Left lobe of liver (tissue), 2 donors: Measurements from ENCODE around the gene ERGIC1. TPM values are rescaled to one million over a fixed set of nuclear protein-coding genes. Genes with fewer than 3 reads are reported as not detected.
A peak's percentile ranks its signal among the peaks of the same experiment; 100 is the strongest.

Experiments used
- ATAC-seq: fragments of 200-7000 bp; cut with Tn5 transposase; one replicate; pipeline ENCODE4 v1.9.1; 2020; ENCODE audit warnings: mild to moderate bottlenecking, moderate library complexity
- DNase-seq: peaks from one replicate; pipeline ENCODE4 v3.0.0-alpha.2; 2020; ENCODE audit warnings: low spot score
- total RNA-seq: library from RNA; stranded (reverse); gene quantifications from one replicate; pipeline ENCODE4 v1.2.1, GENCODE V29; 2021
- donor health status: DM: no; HTN: no; CAD: no; lungs with moderate emphysema.
- donor health status: DM: no; HTN: yes; CAD: no.

The ERGIC1 gene
- total RNA-seq, 1 donor from 2014 or later = 158 TPM

DNA sequence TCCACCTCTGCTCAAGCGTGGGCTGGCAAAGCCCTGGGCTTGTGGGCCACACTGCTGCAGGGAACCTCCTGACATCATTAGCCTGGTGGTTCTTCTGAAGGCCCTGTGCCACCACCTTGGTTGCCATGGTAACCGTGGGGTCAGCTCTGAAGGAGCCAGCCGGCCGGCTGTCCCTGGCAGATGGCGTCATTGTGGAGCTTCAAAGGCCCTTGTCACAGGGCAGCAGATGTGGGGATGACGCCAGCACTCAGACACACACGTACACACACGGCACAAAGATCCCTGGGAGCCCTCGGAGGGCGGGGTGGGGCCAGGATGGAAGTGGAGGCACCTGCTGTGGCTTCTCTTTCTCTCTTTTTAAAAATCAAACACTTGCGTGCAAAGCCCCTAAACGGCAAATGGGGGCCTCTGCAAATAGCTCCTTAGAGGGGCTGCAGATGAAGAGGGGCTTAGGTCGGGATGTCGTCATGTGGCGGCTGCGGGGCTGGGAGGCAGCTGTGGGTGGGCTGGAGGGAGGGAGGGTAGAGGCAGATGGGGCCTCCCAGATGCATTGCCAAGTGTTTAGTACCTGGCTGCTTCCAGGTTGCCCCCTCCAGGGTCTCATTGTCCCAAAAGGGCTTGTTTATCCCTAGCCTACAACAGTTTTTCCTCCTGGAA, 105.7 kb downstream of the ERGIC1 start:
- no peak for DNase-seq
- ATAC-seq = no peak

DNA sequence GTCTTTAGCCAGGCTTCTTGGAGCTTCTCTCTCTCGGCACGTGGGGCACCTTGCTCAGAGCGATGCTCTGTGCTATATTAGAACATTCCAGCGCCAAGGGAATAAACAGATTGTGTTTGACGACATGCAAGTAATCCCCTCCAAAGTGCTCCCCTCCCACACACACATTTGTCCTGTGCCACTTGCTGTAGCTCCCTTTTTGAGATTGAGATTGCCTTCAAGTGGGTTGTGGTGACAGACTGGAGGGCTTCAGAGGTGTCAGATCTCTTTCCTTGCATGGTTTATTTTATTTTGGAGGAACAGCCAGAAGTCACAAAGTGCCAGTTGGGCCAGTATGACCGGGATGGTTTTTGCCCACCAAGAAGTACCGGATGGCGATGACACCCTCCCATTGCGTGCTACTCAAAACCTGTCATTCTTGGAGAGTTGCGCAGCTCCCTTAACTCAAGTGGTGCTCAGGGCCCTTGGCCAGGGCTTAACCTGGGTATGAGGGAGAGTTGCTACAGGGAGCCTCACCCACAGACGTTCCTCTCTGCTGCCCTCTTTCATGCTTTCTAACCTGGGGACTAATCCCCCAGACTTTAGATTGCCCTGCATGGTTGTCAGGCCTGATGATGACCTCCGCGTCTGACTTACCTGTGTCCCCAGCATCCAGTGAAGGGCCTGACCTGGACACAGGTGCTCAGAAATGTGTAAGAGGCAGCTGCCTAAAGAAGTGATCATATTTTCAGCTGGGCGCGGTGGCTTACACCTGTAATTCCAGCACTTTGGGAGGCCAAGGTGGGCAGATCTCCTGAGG, 106.4 kb downstream of the ERGIC1 start:
- ATAC-seq (no peak), DNase-seq (no peak)

DNA sequence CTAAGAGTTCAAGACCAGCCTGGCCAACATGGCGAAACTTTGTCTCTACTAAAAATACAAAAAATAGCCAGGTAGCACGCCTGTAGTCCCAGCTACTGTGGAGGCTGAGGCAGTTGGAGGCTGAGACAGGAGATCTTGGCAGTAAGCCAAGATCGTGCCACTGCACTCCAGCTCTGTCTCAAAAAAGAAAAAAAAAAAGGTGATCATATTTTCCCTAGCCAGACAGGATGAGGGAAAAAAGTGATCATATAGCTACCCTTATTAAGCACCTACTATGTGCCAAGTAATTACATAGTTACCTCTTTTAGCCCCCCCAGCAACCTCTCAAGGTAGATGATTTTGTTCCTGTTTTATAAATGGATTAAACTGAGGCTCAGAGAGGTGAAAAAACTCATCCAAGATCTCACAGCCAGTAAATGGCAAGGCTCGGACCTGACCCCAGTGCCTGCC, 107.0 kb downstream of the ERGIC1 start:
- ATAC-seq = no peak
- no peak for DNase-seq

DNA sequence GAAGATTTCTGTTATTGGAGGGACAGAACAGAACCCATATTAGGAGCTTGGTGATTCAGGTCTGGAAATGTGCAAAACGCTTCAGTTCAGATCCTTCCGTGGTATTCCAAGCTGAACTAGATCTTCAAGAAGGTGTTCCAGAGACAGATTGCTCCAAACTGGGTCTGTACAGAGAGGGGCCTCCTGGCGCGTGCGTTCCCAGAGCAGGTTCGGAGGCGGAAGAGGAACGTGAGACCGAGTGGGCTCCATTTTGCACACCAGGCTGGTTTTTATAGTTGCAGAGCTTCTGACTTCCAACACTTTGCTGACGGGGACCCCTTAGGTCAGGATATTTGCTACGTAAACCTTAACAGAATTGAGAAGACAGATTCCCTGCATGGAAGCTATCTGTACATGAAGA, 108.5 kb downstream of the ERGIC1 start:
- ATAC-seq = no peak
- DNase-seq = no peak

DNA sequence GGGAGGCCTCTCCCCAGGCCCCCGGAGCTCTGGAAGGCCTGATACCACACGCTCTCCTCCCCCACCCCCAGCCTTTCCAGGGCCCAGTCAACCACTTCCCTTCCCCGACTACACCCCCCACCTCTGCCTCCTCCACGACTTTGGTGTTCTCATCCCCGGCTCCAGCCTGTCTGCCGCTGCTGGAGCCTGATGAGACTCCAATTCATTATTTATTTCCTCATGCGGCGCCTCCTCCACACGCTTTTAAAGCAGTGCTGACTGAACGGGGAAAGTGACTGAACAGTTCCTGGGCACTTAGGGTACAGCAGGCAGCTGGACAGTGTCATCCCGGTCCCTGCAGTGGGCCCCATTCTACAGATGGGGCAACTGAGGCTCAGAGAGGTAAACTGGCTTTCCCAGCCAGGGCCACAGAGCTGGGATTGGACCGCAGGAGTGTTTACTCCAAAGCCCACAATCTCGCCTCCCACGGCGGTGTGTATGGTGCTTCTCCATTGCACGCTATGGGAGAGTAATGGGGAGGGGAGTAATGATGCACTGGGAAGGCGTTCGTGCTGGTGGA, 109.3 kb downstream of the ERGIC1 start:
- peak; percentile 55 for ATAC-seq
- no peak for DNase-seq

DNA sequence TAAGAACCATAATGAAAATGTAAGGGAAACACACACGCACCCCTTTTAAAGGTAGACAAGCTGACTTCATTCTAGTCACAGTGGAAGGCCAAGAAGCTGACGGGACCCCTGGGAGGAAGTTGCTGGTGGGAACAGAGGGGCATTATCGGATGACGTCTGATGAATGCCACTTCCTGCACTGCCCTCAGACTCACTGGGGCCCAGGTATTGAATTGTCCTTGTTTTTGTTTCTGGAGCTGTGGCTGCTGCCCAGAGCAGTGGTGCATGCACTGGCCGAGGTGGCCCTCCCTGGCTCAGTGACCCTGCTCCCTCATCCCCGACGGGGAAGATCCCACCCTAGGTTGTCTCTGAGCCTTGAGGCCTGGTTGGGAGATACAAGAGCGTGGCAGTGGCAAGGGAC, 109.9 kb downstream of the ERGIC1 start:
- ATAC-seq (no peak), DNase-seq (no peak)

DNA sequence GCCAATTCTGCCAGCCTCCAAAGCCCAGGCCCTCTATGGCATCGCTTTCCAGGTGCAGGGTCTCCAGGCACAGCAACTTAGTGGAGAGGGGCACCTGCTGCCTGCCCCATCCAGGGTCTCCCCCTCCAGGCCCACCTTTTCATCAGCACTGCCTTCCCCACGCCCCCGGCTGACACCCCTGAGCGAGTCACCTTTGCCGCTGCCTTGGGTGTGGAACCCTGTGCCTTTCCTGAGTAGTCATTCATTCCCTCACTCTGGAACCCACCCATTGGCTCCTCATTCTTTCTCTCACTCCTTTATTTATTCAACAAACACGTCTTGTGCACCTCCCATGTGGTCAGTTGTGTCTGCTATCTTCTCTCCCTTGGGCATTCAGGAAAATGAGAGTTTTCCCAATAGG, 110.7 kb downstream of the ERGIC1 start:
- DNase-seq (no peak), ATAC-seq (no peak)

DNA sequence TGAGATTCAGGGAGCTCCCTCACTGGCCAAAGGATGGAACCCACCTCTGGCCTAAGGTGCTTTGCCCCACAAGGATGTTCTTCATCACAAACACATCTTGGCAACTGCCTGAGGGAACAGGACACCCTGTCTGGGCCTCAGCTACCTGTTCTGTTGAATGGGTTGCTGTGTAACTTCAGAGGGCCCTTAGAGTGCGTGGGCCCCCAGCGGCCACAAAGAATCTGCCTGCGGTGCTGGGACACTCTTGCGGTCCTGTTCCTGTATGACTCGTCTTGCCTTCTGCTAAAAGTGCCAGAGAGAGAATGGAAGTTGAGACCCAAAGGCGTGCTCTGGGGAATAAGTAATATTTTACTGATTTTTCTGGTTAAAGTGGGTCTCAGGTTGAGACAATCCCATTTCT, 111.1 kb downstream of the ERGIC1 start:
- ATAC-seq (no peak), DNase-seq (no peak)

DNA sequence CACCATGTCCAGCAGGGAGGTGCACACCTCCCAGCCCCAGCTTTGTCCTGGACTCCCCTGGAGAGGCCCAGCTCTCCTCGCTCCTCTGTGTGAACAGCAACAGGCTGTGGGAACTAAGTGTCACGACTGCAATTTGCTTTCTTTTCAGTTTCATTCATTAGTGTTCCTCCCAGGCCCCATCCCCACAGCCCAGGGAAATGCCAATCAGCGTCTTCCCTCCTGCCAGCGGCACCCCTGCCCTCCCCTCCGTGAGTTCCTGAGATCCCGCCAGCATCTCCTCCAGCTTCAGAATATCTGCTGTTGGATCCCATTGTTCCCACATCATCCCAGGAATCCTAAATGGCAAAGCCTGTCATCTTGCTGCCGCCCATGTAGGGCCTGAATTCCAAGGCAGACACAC, 112.1 kb downstream of the ERGIC1 start:
- ATAC-seq (no peak), DNase-seq (no peak)

DNA sequence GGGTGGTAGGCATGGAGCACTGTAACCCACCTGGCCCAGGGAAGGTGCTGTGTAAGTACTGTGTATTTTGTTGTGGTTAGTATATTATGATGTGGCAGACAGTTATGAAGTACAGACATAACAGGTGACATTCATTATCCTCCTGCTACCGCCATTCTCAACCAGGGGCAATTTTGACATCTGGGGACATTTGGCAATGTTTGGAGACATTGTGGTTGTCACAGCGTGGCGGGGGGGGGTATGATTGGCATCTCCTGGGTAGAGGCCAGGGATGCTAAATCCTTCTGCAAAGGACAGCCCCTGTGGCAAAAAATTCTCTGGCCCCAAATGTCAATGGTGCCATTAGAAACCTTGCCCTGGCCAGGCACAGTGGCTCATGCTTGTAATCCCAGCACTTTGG, 115.4 kb downstream of the ERGIC1 start:
- ATAC-seq = no peak
- DNase-seq = no peak

DNA sequence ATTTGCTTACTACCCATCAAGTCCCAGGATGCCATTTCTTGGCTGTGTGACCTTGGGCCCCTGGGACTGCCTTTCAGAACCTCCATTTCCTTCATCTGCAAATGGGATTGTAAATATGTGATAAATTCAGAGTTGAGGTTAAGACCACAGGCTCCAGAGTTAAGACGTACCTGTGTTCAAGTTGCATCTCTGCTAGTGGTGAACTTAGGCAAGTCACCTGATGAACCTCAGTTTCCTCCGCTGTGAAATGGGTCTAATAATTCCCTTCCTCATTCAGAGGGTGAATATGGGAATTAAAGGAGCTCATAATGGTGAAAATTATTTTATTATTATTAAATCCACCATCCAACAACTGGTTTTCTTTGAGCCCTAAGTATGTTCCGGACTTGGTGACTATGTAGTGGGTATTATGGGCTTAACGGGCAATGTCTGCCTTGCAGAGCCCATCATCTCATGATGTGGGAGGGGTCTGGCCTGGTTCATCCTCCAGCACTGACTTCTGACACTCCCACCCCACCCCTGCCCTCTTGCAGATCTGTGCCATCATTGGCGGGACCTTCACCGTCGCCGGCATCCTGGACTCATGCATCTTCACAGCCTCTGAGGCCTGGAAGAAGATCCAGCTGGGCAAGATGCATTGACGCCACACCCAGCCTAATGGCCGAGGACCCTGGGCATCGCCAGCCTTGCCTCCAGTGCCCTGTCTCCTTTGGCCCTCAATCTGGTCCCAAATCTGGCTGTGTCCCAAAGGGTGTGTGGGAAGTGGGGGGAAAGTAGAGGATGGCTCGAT, 116.3 kb downstream of the ERGIC1 start:
- DNase-seq = no peak
- no peak for ATAC-seq

DNA sequence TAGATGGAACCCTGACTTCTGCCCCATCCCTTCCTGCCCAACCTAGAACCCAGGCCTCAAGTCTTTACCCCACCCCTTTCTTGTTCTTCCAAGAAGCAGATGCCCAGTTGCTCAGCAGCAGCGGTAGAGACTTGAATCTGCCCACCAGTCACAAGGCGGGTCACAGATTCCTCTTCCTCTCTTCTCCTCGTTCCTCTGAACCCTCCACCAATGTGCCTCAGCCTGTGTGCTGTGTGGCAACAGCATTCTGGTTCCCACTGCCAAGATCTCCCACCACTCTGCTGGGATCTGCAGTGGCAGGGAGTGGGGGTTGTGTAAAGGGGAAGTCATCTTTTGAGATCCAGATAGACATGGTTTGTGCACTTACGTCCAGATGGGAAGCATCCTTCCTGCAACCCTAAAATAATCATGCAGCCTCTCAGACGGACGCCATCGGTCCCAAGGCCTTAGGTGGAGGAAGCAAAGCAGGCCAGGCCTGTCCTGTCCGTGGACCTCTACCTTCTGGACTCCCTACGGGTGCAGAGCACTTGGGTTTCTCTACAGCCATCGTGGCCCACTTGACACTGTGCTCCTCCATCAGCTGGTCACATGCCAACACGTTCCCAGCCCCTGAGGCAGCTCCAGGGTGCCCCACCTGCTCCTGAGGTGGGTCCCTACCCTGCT, 117.5 kb downstream of the ERGIC1 start:
- DNase-seq = no peak
- ATAC-seq = peak; percentile 11

DNA sequence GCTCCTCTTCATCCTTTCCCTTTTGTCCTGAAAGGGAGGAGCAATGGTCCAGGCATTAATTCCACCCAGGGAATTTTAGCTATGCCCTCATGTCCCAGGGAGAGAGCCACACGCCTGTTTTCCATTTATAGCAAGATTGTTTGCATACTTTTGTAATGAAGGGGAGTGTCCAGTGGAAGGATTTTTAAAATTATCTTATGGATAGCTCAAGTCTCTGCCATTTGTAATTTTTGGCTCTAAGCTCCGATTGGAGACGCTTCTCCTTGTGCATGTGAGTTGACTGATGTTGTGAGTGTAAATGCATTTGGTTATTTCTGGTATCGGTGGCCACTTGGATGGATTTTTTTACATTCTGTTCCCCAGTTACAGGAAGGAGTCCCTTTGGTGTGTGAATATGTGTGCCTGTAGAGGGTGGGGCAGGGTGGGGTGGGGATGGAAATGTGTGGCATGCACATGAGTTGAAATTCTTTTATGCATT, 118.0 kb downstream of the ERGIC1 start:
- ATAC-seq (no peak), DNase-seq (no peak)

DNA sequence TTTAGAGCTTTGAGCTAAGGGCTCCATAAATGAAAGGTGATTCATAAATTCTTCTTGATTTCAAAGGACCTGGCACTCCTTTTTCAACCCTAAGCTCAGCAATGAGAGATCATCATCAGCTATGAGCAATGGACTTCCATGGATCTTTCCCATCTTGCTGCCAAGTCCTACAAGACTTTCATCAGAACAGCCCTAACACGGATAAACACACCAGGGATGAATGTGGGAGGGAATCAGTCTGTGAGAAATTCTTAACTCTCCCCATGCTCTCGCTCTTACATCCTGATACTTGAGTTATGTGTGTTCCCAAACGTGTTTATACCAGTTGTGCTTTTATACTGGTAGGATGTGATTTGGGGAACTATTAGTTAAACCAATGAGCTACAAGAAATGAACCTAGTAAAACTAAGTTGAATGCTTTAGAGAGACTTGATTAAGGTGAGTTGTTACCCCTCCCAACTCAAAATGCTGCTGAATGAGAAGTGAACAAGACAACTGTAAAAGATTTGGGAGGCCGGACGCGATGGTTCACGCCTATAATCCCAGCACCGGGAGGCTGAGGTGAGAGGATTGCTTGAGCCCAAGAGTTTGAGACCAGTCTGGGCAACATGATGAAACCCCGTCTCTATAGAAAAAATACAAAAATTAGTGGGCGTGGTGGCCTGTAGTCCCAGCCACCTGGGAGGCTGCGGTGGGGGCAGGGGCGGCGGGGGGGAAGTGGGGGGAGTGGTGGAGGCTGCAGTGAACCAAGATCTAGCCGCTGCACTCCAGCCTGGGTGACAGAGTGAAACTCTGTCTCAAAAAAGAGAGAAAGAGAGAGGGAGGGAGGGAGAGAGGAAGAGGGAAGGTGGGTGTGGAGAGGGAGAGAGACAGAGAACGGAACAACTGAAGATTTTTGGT, 120.0 kb downstream of the ERGIC1 start:
- DNase-seq (no peak), ATAC-seq (no peak)

DNA sequence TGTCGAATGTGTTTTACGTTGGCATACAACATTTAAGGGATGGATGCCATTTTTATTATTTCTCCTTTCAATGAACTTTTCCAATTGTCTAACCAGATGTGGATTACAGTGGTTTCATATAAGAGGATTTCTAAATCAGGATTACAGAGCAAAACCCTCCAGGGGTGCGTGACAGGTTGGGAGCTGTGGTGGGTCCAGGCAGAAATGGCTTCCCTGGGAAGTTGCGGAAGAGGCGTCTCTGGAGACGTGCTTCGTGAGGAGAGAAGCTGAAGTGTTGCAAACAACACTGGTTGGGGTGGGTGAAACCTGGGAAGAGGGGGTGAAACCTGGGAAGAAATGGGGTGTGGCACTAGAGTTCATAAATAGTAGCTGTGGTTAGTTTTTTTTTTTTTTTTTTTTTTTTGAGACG, 120.7 kb downstream of the ERGIC1 start:
- DNase-seq (no peak), ATAC-seq (no peak)

DNA sequence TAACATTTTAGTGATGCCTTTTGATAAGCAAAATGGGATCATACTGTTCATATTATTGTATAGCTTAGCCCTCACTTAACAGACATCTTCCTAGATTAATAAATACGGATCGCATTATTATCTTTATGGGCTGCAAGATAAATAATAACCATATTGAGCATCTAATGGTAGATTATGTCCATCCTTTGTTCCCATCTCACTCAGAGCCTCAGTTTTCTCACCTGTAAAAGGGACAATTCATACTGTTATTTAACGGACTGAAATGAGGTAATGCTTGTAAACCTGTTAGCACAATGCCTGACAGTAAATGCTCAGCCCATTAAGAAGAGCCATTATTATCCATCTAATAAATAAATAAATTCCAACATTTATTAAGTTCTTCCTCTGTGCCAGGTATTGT, 122.2 kb downstream of the ERGIC1 start:
- DNase-seq = no peak
- no peak for ATAC-seq

DNA sequence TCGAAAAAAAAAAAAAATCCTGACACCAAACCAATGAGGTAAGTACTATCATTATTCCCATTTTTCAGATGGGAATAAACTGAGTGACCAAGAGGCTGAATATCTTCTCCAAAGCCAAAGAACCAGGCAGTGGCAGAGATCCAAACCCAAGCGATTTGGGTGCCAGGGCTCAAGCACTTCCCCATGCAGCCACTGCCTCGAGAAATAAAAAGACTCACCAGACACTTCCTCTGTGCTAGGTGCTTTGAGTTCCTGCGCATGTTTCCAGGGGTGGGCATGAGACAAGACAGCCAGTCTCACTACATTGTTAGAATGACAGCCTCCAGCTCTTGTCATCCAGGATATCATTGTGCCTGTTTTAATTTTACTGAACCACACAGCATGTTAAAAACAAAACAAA, 122.9 kb downstream of the ERGIC1 start:
- DNase-seq = no peak

DNA sequence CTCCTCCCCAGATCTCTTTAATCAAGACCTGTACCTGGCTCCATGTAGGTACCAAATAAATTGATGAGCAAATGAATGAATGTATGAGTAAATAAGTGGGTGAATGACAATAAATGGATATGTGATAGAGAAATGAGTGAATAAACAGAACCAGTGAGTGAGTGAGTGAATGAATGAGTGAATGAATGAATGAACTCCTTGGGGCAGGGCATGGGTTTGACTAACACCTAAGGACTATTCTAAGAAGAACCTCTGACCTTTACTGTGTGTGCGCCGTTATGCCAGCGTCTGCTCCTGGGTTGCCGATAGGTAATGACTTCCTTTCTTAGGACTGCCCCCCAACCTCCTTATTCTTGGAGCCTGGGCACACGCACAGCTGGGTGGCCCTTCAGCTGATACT, 123.4 kb downstream of the ERGIC1 start:
- DNase-seq (no peak), ATAC-seq (no peak)

More for the DNA sequence above, 122.9 kb downstream of the ERGIC1 start:
- no peak for ATAC-seq

DNA sequence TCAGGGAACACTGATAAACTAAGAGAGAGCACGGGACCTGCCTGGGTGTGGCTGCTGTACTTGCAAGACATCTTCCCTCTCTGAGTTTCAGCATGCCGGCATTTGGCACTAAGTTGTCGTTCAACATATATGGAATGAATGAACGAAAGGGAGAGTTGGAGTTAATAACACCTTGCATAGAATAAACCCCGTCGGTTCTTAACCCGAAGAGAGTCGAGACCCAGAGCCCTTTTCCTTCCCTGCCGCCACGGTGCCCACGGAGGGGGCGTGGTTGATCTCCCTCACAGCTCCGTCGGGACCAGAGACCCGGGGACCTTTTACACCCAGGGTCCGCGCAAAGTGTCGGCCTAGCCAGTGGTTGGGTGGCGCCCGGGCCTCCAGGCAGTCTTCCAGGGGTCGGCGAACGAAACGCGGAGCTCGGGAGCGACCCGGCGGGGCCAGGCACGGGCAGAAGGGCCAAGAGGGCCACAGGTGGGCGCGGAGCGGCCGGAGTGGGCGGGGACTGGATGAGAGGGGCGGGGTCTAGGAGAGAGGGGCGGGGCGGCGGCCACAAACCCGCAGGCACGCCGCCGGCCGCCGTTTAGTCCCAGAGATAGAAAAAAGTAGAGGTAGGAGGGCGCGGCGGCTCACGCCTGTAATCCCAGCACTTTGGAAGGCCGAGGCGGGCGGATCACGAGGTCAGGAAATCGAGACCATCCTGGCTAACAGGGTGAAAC, 124.4 kb downstream of the ERGIC1 start:
- ATAC-seq = peak; percentile 88

More for the DNA sequence above, 124.4 kb downstream of the ERGIC1 start:
- DNase-seq = peak; percentile 75
